ENCODE data around the gene LIX1L.

Gene LIX1L

DNA sequence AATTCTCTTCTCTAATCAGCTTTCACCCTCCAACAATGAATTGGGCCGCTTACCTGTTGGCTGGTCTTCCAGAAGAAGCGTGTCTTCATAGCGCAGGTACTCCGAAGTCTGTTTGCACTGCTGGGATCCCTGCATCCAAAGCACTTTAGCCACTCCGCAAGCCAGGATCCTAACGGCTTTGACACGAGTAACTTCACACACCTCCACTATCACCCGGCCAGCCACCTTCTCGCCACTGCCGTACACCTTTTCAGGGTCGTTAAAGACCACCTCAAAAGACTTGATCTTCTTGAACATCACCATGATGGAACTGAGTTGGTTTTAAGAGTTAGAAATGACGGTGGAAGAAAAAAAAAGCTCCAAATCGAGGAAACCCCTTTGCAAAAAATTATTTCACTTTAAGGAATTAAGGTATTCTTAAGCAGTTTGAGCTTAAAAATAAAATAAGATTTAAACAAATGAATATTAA lies 38.2 kb upstream of the LIX1L start:
- no peak for DNase-seq (ENCODE audit: low spot score)
- TF ChIP-seq, protein P1, sequence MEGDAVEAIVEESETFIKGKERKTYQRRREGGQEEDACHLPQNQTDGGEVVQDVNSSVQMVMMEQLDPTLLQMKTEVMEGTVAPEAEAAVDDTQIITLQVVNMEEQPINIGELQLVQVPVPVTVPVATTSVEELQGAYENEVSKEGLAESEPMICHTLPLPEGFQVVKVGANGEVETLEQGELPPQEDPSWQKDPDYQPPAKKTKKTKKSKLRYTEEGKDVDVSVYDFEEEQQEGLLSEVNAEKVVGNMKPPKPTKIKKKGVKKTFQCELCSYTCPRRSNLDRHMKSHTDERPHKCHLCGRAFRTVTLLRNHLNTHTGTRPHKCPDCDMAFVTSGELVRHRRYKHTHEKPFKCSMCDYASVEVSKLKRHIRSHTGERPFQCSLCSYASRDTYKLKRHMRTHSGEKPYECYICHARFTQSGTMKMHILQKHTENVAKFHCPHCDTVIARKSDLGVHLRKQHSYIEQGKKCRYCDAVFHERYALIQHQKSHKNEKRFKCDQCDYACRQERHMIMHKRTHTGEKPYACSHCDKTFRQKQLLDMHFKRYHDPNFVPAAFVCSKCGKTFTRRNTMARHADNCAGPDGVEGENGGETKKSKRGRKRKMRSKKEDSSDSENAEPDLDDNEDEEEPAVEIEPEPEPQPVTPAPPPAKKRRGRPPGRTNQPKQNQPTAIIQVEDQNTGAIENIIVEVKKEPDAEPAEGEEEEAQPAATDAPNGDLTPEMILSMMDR (IDR thresholded peaks at IDR 0.05; ENCODE audit: extremely low read depth, missing control alignments): no peak

DNA sequence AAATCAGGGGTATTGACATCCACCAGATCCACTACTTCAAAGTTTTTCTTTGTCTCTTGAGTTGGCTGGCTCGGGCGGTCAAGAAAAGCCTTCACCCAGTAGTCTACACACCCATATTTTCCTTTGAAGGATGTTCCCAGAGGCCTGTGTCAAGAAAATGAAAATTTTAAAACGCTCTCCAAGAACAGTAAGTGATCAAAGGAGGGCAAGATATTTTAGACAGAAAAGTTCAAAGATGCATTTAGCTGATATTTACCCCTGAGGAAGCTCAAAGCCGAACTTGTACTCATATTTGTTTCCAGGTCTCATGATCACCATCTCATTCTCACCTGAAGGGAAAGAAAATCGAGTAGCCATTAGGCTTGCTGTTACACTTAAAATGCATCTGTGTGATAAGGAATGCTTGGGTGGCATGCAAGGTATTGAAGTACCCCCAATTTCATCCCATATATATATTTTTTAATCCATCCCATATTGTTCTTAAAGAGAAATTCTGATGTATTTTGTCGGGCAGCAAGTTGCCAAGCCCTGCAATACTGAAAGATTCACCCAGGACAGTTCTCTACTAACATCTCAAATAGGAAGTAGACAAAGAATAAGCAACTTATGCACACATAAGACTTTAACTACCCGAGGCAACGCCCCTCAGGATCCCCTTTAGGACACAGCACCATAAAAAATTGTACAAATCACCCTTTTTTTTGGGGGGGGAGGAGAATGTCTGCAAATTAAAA lies 37.5 kb upstream of the LIX1L start:
- TF ChIP-seq, protein P1 (IDR thresholded peaks at IDR 0.05; ENCODE audit: extremely low read depth, missing control alignments): no peak
- no peak for DNase-seq (ENCODE audit: low spot score)

DNA sequence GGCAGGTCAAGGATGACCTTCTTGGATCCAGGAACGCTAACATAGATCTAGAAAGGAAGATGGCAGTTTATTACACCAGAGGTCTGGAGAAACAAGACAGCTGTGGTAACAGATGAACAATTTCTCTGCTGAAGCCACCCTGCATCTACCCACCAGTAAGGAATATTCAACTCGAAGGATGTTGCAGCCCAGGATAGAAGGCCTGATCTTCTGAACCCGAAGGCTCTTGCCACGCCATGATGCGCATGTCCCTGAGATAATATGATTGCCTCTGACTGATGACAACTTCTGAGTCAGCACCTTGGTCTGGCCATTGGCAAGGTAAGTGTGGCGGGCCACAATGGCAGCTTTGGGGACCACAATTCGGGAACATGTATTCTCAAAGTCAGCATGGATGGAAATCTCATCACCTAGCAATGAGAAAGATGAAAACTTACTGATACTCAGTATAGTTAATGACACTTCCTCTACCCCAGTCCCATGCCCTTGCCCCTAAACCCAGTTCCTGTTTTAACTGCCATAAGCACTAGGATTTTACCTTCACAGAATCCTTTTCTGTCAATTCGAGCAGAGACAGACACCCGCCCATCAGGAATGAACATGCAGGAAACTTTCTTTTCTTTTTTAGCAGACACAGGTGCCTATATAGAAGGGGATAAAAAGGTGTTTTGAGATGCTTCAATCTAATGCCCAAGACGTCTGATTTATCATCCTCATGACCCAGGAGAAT lies 36.7 kb upstream of the LIX1L start:
- no peak for DNase-seq (ENCODE audit: low spot score)

DNA sequence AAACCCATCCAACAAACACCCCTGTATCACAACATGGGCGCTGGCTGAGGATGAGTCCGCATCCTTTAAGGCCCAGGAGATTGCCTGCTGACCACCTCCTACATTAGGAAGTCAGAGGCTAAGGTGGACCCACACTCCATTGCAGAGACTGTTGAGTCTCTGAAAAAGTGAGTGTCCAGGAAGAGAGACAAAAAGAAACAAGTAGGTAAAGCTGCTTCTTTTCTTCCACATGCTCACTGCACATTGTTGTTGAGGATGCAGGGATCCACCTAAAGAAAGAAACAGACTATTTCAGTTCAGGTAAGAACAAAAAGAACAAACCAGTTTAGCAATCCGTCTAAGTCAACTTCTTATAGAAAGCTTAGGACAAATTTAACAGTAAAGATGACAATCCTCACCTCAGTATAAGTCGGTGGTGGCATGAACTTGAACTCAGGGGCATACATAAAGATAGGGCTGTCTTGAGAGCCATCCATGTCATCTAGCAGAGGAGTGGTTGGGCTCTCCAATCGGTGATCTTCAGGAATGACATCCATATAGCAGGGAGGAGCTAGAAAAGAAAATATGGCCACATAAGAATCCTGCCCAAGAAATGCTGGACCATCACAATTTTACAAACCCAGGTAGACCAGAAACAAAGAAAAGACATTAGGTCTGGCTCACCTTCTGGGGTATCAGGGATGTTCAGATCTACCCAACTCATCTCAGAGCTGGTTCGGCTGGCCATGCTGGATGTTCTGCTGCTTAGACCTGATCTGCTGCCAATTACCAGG lies 36.0 kb upstream of the LIX1L start:
- TF ChIP-seq, protein P1 (IDR thresholded peaks at IDR 0.05; ENCODE audit: extremely low read depth, missing control alignments): no peak
- no peak for DNase-seq (ENCODE audit: low spot score)

More for the DNA sequence above, 36.7 kb upstream of the LIX1L start:
- TF ChIP-seq, protein P1 (IDR thresholded peaks at IDR 0.05; ENCODE audit: extremely low read depth, missing control alignments): no peak

DNA sequence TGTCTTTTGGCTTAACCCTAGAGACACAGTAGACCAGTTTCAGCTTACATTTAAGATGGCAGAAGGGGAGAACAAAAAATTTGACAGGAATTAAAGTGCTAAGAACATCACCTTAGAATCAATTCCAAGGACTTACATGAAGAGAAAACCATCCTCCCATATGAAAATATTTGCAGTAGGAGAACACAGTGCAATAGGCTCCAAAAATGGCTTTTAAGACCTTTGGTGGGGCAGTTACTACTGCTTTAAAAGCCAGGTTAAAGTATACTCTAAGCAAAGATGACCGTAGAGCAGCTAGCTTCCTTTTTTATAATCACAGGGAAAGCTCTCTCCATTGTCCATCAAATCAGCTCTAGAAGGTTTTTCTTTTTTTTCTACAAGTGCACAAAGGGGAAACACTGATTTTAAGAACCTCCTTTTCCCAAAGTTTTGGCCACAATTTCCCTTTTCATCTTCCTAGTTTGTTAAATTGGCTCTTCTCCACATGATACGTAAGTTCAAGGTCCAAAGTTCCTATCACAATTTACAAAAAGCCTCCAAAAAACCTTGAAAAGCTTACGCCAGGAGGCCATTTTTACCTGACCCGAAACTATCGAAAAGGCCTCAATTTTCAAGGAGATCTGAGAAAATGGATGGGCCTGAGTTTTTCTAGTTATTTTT lies 35.3 kb upstream of the LIX1L start:
- DNase-seq (ENCODE audit: low spot score): no peak
- TF ChIP-seq, protein P1 (IDR thresholded peaks at IDR 0.05; ENCODE audit: extremely low read depth, missing control alignments): no peak

DNA sequence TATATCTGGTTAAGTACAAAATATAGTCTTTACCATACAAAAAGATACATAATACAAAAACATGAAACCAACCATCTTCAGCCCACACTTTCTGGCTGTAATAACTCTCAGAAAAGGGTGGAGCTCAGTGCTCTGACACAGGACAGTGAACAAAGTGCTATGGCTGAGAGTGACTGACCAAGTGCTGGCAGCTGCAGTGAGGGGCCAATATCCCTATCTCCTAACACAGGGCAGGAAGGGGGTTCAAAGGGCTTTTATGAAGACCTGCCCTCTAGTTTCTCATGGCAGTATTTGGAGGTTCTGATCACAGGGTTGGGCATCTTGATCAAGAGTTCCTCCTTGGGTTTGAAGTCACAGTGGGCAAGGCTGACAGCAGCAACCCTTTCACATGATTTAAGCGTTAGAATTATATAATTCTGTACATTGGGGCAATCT lies 34.7 kb upstream of the LIX1L start:
- TF ChIP-seq, protein P1 (IDR thresholded peaks at IDR 0.05; ENCODE audit: extremely low read depth, missing control alignments): no peak
- no peak for DNase-seq (ENCODE audit: low spot score)

All from GM20000 (cell line).